Skeletal muscle satellite cell (primary cell): ENCODE data around the gene ELAPOR2.
"Not testable (repeated sequence)": the region's sequence is repeated elsewhere in the genome, so short reads cannot be mapped to it uniquely, and the experiment has no call there.

ENCODE experiments used
- H3K27me3 ChIP-seq: 2 replicates; pipeline ENCODE4 v1.7.0; 2013; ENCODE audit warnings: low read length; ENCODE audit not compliant: control insufficient read depth, insufficient read depth
- H3K36me3 ChIP-seq: 2 replicates; pipeline ENCODE4 v1.7.0; 2013; ENCODE audit warnings: mild to moderate bottlenecking, control low read depth, low read length; ENCODE audit not compliant: insufficient read depth
- H3K4me1 ChIP-seq: 2 replicates; pipeline ENCODE4 v1.7.0; 2013; ENCODE audit warnings: low read length; ENCODE audit not compliant: control insufficient read depth, insufficient read depth
- H3K4me2 ChIP-seq: 2 replicates; pipeline ENCODE4 v1.7.0; 2013; ENCODE audit warnings: mild to moderate bottlenecking, low read length
- H3K4me3 ChIP-seq: 2 replicates; pipeline ENCODE4 v1.7.0; 2013; ENCODE audit warnings: low read length
- H3K9ac ChIP-seq: 2 replicates; pipeline ENCODE4 v1.7.0; 2013; ENCODE audit warnings: mild to moderate bottlenecking, low read depth, low read length, moderate library complexity
- H3K9me3 ChIP-seq: replicated peaks from 2 replicates; pipeline ENCODE4 v1.7.0; 2013; ENCODE audit warnings: mild to moderate bottlenecking, control low read depth, low read length

Gene ELAPOR2

DNA sequence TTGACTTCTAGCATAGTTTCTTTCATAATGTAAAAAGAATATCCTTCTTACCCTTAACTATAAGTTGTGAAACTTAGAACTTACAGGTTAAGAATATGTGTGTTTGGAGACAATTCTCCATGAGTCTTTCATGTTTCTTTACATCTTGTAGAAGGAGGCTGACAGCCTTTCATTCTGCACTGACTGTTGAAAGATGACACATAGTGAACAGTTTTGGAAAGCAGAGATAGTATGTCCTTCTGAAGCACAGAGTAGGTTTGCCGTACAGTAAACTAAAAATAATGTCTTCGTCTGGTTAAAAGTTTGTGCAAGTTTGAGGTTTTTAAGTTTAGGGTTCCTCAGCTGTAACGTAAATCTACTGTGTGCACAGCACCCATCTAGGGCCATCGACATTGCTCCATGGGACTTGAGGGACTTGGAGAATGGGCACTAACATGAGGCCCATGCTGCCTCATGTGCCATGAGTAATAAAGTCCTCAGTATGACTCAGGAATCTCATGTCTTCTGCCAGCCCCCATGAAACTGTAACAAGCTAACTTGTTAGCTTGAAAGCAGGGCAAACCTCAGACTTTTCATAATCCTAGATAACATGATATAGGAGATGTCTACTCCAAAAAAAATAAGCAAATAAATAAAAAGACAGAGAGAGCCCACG is 24.5 kb upstream of the ELAPOR2 start:
- no peak overlapping the region for H3K4me2 ChIP-seq

DNA sequence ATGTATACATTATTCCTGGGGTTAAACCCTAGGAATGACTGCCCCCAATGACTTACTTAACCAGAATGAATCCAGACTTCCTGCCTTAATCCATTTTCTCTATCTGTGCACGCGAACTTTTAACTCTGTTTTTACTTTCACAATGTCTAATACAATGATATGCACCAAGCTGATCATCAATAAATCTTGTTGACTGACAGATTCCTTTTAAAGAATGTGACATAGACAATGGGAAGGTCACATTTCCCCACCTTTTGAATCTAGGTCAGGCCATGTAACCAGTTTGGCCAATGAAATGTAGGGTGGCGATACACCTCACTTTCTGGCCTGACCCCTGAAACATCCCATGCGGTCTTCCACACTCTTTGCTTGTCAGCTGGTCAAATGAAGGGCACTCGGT is 23.2 kb upstream of the ELAPOR2 start:
- H3K9me3 ChIP-seq = no peaks in the 10 kb centered on the region
- no peaks in the 10 kb centered on the region for H3K36me3 ChIP-seq
- H3K4me3 ChIP-seq = no peak overlapping the region
- no peak overlapping the region for H3K9ac ChIP-seq
- no peak overlapping the region for H3K4me2 ChIP-seq
- H3K27me3 ChIP-seq = peaks cover 2% of the 10 kb centered on the region
- H3K4me1 ChIP-seq = no peaks in the 10 kb centered on the region

More for the DNA sequence above, 24.5 kb upstream of the ELAPOR2 start:
- no peaks in the 10 kb centered on the region for H3K4me1 ChIP-seq
- no peak overlapping the region for H3K4me3 ChIP-seq
- H3K27me3 ChIP-seq = peaks cover 2% of the 10 kb centered on the region
- H3K9ac ChIP-seq = no peak overlapping the region
- H3K36me3 ChIP-seq = no peaks in the 10 kb centered on the region
- no peaks in the 10 kb centered on the region for H3K9me3 ChIP-seq

DNA sequence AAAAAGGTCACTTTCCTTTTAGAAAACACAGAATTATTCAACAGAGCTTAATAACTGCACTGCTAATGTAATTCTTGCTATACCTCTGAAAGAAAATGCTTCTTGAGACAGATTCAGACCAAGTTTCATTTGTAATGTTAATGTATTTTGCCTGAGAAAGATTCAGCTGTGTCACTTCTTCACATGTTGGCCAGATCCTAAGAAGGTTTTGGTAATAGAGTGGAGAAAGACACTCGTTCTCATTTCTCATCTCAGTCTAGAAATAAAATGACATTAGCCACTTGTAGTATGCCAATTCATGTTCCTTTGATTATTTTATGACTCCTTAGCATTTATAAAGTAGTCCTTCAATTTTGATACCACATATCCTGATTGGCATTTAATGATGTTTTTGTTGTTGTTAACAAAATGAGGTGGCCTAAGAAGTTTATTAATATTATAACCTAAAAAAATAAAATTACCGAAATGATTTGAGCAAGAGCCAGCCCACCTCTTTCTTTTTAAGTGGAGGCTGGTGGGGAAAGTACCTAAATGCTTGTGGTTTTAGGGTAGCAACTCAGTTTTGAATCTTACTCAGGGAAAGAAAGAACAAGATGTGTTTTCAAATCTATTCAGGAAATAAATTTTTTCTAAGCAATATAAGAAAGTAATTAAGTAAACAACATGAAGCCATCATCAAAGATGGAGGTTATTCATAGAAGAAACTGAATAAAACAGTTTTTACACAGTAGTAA is 16.4 kb upstream of the ELAPOR2 start:
- no peaks in the 10 kb centered on the region for H3K27me3 ChIP-seq

DNA sequence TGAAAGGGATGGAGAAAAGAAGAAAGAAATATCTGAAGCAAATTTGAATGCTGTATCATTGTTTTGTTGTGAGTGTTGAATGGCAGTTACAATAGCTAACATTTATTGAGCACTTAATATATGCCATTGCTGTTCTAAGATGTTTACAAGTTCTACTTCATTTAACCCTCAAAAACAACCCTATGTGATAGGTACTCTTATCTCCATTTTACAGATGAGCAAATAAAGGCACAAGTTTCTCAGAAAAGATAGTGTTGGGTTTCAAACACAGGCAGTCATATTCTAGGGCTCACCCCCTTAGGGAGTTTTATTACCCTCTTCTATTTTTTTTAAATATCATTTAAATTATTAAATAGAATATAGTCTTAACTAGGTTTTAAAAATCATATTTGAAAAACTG is 8.3 kb upstream of the ELAPOR2 start:
- Histone ChIP-seq H3K36me3 (no peaks in the 10 kb centered on the region), H3K4me1 (no peaks in the 10 kb centered on the region), H3K9ac (no peak overlapping the region), H3K4me2 (no peak overlapping the region), H3K27me3 (no peaks in the 10 kb centered on the region), H3K4me3 (no peak overlapping the region), H3K9me3 (no peaks in the 10 kb centered on the region)

More for the DNA sequence above, 16.4 kb upstream of the ELAPOR2 start:
- Histone ChIP-seq H3K9ac (no peak overlapping the region), H3K36me3 (no peaks in the 10 kb centered on the region), H3K9me3 (no peaks in the 10 kb centered on the region), H3K4me3 (no peak overlapping the region), H3K4me1 (no peaks in the 10 kb centered on the region), H3K4me2 (no peak overlapping the region)

DNA sequence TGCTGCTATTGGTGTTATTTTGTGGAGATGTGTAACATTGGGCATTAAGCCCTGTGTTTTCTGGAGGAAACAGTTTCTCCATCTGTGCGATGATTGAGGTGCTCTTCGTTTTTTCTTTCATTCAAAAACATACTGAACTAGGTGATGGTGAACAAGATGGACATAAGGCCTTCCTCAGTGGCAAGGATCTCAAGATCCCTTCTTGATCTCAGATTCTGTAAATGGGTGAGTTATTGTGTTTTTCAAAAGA is 759 bp upstream of the ELAPOR2 start:
- Histone ChIP-seq H3K36me3 (no peaks in the 10 kb centered on the region), H3K9ac (no peak overlapping the region), H3K4me1 (peaks cover 8% of the 10 kb centered on the region), H3K27me3 (peaks cover 9% of the 10 kb centered on the region), H3K9me3 (no peaks in the 10 kb centered on the region), H3K4me3 (no peak overlapping the region), H3K4me2 (peak overlapping the region; percentile 93)

DNA sequence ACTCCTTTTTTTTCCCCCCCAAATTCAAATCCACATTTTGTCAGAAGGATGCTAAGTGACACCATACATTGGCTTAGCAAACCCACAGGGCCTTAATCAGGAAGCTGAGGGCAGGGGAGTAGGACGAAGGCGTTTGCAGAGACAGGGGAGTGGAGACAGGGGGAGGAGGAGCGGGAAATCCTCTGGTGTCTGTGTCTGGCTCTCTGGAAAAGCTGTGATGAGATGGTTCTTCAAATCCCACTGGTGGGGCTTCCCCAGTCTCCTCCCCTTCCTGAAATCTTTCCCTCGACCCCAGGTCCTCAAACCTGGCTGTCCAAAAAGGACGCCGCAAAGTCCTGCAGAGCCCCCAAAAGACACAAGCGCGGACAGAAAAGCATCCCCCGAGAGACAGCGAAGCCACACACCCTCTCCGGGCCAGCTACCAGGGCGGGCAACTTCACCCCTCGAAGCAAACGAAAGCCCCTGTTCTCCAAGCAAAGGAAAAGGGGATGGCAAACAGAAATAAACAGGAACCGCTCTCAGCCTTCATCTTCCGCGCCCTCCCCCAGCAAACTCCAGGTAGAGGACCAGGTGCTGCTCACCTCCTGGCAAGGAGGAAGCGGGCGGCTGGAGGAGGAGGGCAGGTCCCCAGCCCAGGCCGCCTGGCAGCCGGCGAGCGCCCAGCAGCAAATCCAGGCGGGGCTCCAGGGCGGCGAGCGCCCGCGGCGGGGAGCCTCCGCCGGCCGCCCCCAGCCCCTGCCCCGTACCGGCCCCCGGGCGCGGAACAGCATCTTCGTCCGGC is 520 bp downstream of the ELAPOR2 start:
- Histone ChIP-seq H3K27me3 (peaks cover 9% of the 10 kb centered on the region), H3K9ac (peak overlapping the region; percentile 18)

DNA sequence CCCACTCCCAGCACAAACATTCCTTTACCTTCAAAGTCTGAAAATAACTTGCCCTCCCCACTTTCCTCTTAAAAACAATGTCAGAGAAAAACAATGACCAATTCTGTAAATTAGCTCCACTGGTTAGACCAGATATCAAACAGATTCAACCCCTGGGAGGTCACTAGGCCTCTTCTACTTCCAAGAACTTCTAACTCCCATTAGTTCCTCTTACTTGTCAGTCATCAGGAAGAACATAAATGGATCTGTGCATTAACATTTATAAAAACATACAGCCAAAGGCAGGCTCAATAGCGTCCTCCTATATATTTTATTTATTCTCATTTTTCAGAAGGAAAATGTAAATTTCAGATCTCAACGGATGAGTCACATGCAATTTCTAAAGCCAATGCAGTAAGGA is 2.2 kb downstream of the ELAPOR2 start:
- Histone ChIP-seq H3K36me3 (no peaks in the 10 kb centered on the region), H3K9ac (no peak overlapping the region), H3K27me3 (peaks cover 9% of the 10 kb centered on the region)

More for the DNA sequence above, 520 bp downstream of the ELAPOR2 start:
- peak overlapping the region; percentile 69 for H3K4me3 ChIP-seq
- H3K4me1 ChIP-seq = peaks cover 8% of the 10 kb centered on the region
- peak overlapping the region; percentile 93 for H3K4me2 ChIP-seq
- no peaks in the 10 kb centered on the region for H3K36me3 ChIP-seq
- H3K9me3 ChIP-seq = no peaks in the 10 kb centered on the region

DNA sequence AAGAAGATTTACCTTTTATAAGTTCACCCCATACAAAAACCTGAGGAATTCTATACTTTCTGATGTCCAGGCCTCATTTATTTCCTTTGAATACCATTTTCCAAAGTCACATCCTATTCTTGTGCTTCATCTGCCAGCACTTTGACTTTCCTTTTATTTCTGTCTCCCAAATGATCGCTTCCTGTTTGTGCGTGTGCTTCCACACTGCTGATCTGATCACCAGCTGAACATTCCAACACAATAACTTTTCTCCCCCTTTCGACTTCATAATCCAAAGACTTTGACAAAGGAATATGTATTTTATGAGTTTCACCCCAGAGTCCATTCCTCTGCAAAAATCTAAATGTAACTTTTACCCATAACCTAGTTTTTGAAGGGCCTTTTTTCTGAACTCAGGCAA is 3.1 kb downstream of the ELAPOR2 start:
- peaks cover 9% of the 10 kb centered on the region for H3K27me3 ChIP-seq
- no peaks in the 10 kb centered on the region for H3K36me3 ChIP-seq
- H3K4me1 ChIP-seq = peaks cover 8% of the 10 kb centered on the region
- no peak overlapping the region for H3K4me2 ChIP-seq
- H3K4me3 ChIP-seq = no peak overlapping the region
- H3K9ac ChIP-seq = no peak overlapping the region
- no peaks in the 10 kb centered on the region for H3K9me3 ChIP-seq

More for the DNA sequence above, 2.2 kb downstream of the ELAPOR2 start:
- Histone ChIP-seq H3K9me3 (no peaks in the 10 kb centered on the region), H3K4me3 (no peak overlapping the region), H3K4me1 (peaks cover 8% of the 10 kb centered on the region), H3K4me2 (no peak overlapping the region)

DNA sequence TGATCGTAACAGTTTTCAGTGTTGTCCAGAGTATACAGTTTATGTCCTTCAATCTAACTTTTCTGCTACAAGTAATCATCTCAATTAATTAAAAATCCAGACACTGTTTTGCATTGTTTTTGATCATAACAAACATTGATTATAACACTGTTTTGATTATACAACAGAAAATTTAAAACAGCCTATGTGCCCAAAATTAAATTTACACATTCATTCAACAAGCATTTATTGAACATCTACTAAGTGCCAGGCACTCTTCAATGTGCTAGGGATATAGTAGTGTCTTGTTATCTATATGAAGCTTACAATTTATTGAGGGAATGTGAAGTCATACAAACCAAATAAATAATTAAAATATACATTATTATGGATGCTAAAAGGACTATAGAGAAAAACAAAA is 10.6 kb downstream of the ELAPOR2 start:
- no peak overlapping the region for H3K9ac ChIP-seq
- H3K9me3 ChIP-seq = no peaks in the 10 kb centered on the region
- H3K4me2 ChIP-seq = no peak overlapping the region
- no peaks in the 10 kb centered on the region for H3K4me1 ChIP-seq
- no peaks in the 10 kb centered on the region for H3K36me3 ChIP-seq
- no peaks in the 10 kb centered on the region for H3K27me3 ChIP-seq
- H3K4me3 ChIP-seq = no peak overlapping the region

DNA sequence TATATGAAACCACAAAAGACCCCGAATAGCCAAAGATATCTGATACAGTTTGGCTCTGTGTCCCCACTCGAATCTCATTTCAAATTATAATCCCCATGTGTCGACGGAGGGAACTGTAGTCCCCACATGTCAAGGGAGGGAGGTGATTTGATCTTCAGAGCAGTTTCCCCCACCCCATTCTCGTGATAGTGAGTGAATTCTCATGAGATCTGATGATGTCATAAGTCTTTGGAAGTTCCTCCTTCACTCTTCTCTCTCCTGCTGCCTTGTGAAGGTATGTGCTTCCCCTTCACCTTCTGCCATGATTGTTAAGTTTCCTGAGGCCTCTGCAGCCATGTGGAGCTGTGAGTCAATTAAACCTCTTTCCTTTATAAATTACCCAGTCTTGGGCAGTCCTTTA is 13.0 kb downstream of the ELAPOR2 start:
- no peaks in the 10 kb centered on the region for H3K4me1 ChIP-seq
- H3K36me3 ChIP-seq = no peaks in the 10 kb centered on the region
- H3K4me3 ChIP-seq = no peak overlapping the region
- H3K4me2 ChIP-seq = no peak overlapping the region
- H3K9me3 ChIP-seq = no peaks in the 10 kb centered on the region
- no peaks in the 10 kb centered on the region for H3K27me3 ChIP-seq
- no peak overlapping the region for H3K9ac ChIP-seq

DNA sequence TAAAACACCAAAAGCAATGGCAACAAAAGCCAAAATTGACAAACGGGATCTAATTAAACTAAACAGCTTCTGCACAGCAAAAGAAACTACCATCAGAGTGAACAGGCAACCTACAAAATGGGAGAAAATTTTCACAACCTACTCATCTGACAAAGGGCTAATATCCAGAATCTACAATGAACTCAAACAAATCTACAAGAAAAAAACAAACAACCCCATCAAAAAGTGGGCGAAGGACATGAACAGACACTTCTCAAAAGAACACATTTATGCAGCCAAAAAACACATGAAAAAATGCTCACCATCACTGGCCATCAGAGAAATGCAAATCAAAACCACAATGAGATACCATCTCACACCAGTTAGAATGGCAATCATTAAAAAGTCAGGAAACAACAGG is 14.7 kb downstream of the ELAPOR2 start:
- not testable (repeated sequence) for H3K36me3 ChIP-seq, H3K4me2 ChIP-seq, H3K9ac ChIP-seq, H3K9me3 ChIP-seq, H3K4me3 ChIP-seq, H3K4me1 ChIP-seq, H3K27me3 ChIP-seq
